ENCODE results near the gene AHSG.

DNA sequence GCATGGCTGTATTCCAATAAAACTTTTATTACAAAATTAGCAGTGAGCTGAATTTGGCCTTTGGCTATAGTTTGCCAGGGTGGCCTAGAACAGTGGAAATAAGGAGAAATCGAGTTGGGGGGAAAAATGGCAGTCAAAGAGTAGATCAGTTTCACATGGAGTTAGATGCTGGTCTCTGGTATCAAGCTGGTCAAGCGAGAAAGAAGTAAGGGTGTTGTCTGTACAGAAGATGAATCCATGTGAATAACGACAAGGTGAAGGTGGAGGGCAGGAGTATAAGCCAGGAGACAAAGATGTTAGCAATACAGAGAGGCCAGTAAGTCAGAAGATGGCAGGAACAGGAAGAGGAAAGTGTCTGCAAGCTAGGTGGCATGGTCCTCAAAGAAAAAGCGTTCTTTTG, 11.7 kb downstream of the AHSG start:
- no peak for TF ChIP-seq POLR2A (IDR thresholded peaks at IDR 0.05)
- TF ChIP-seq, protein P1, sequence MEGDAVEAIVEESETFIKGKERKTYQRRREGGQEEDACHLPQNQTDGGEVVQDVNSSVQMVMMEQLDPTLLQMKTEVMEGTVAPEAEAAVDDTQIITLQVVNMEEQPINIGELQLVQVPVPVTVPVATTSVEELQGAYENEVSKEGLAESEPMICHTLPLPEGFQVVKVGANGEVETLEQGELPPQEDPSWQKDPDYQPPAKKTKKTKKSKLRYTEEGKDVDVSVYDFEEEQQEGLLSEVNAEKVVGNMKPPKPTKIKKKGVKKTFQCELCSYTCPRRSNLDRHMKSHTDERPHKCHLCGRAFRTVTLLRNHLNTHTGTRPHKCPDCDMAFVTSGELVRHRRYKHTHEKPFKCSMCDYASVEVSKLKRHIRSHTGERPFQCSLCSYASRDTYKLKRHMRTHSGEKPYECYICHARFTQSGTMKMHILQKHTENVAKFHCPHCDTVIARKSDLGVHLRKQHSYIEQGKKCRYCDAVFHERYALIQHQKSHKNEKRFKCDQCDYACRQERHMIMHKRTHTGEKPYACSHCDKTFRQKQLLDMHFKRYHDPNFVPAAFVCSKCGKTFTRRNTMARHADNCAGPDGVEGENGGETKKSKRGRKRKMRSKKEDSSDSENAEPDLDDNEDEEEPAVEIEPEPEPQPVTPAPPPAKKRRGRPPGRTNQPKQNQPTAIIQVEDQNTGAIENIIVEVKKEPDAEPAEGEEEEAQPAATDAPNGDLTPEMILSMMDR (IDR thresholded peaks at IDR 0.05): no peak
